Dermis microvascular lymphatic vessel endothelial cell (primary cell): Measurements from ENCODE around the gene DNAJB6. TPM values are rescaled to one million over a fixed set of nuclear protein-coding genes. Genes with fewer than 3 reads are reported as not detected.

Source experiments
- DNase-seq, 2 donors: peaks; one replicate each; pipeline versions ENCODE4 v3.0.0 to v3.0.0-alpha.2; 2010; ENCODE audit warnings: low read depth in 2 of 2
- total RNA-seq: library from RNA; depleted of rRNA; stranded (reverse); fragments of >200 nt; gene quantifications from 2 replicates; pipeline ENCODE4 v1.2.1, GENCODE V29; 2014

DNAJB6 gene
- total RNA-seq, 1 donor from 2014 or later: 89.1 TPM

DNA sequence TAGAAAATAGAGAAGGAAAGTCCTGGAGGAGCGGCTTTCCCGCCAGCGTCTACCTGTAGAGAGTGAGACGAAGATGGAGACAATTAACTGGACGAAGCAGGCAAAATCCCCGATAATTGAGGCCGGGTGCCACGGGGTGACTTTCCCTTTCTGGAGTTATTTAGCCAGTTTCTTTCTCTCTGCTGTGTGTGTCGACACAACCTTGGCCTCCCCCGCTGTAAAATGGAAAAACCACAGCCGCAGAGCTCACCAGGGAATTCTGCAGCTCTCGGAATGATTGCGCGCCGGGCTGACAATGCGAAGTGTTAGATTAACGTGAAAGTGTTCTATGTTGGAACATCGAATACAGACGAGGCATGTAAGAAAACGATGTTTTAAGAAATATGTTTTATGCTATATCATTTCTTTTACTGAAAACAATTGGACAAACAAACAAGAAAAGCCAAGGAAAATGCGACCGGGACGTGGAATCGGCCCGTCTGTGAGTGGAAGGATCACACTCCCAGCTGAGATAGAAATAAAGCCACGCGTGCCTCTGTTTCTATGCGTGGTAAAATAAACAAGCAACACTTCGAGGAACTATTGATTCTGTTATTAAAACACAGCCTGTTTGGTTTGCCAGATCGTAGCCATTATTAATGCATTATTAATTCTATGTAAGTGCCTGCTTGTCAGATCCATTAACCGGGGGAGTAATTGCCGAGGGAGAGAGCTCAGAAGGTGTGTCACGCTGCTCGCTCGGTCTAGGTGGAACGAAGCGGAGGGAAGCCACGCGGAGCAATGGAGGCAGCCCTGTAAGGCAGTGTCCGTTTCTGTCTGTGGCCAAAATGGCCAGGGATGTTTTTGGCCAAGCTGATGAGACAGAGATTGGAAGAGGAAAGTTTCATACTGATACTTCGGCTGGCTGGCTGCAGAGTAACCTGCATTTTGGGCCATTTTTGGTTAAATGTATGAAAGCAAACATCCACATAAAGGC, 129.4 kb downstream of the DNAJB6 start:
- DNase-seq: no peak

GRCh38 chr7:157466867-157467261, 130.1 kb downstream of the DNAJB6 start:
- DNase-seq: no peak

Other genes with a start within 250 kb of the DNAJB6 start
- gene UBE3C, start 198.1 kb upstream of the DNAJB6 start, total RNA-seq: 75.0 and 77.9 TPM in 2 replicates